Measurements from ENCODE around the gene PTAFR.

DNA sequence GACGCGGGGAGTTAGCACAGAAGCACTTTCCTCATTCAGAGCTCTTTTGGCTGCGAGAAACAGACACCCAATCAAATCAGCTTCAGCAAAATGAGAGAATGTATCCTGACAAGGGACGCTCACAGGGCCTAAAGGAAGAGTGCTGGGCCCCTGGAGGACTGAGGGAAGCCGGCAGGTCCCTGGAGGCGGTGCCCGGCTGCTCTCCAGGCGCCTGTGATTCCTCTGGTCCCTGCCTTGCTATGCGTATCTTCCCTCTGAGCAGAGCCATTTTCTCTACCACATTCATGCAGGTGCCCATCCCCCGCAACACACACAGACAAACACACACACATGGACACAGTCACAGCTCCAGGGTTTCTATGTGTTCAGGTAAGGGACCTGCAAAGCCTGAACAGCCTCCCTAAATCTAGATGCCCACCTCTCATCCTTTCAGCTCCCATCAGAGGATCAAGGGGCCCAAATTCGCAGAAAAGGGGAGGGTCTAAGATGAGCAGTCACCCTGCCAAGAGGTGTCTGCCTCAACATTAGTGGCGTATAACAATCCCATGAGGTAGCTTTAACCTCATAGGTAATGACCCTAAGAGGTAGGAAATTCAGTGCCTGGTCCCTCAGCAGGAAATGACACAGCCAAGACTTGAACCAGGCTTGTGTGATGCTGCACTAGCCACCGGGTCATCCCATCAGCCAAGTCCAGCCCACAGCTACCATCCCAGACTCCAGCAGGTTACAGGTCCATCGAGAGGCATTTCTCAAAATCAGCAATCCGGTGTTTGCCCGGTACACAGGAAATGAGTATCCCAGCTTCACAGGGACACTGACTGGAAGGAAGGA lies 29.0 kb downstream of the PTAFR start:
- TF ChIP-seq POLR2AphosphoS5 (IDR thresholded peaks at IDR 0.05; ENCODE audit: low read depth, low read length) (no peak), ELF1 (IDR thresholded peaks at IDR 0.05; ENCODE audit: borderline replicate concordance, low read depth) (no peak), CTCF (IDR thresholded peaks at IDR 0.05 in 2 of 3, conservative IDR thresholded peaks at IDR 0.05 in 1 of 3; ENCODE audit: borderline replicate concordance in 1 of 3, insufficient read depth in 1 of 3, low read depth in 2 of 3, low read length in 2 of 3) (no peak), RAD21 (IDR thresholded peaks at IDR 0.05; ENCODE audit: low read depth) (no peak), EZH2phosphoT487 (IDR thresholded peaks at IDR 0.05; ENCODE audit: borderline replicate concordance) (no peak), REST (IDR thresholded peaks at IDR 0.05; ENCODE audit: low read depth) (no peak), ZNF274 (IDR thresholded peaks at IDR 0.05; ENCODE audit: low read depth, low read length) (no peak)

Data from HCT116 (cell line).